HL-60/S4 treated with phorbol 12-myristate 13-acetate at 8.2 ng/mL for 4 days and 3 days (cell line): ENCODE results near the gene RHBDL1.

ENCODE experiments used
- in situ Hi-C: fragments of 300-500 bp; cut with MboI; formaldehyde crosslinking; loops from 2 replicates; pipeline ENCODE4 v1.15.0; 2022; ENCODE audit warnings: low sequenced_read_pairs

Gene RHBDL1

GRCh38 chr16:672851-673250, 2.6 kb upstream of the RHBDL1 start:
- in situ Hi-C loops, result no loop called here

GRCh38 chr16:673399-673991, 2.0 kb upstream of the RHBDL1 start:
- in situ Hi-C loops, result no loop called here

GRCh38 chr16:674214-674881, 1.1 kb upstream of the RHBDL1 start:
- in situ Hi-C loops, result no loop called here

- in situ Hi-C loops, result no loop called here
Measured at GRCh38 chr16:675884-676564, 553 bp downstream of the RHBDL1 start.

- in situ Hi-C loops, result no loop called here
Measured at GRCh38 chr16:676565-676902, 1.1 kb downstream of the RHBDL1 start.

GRCh38 chr16:676913-677312, 1.4 kb downstream of the RHBDL1 start:
- in situ Hi-C loops, result no loop called here

GRCh38 chr16:677316-678190, 2.1 kb downstream of the RHBDL1 start:
- in situ Hi-C loops, result no loop called here

- in situ Hi-C loops, result no loop called here
Measured at GRCh38 chr16:678209-678857, 2.9 kb downstream of the RHBDL1 start.

- in situ Hi-C loops, result no loop called here
Measured at GRCh38 chr16:678858-679813, 3.7 kb downstream of the RHBDL1 start.

GRCh38 chr16:679814-680624, 4.5 kb downstream of the RHBDL1 start, which contains the start of gene STUB1:
STUB1 (plus strand) TSS chr16:680410; CDS start chr16:680526, 116 bp downstream.
- in situ Hi-C loops, result loop anchor here (10.0 kb wide), 1 partner anchor 105 kb away; the partner anchor contains the start of genes CHTF18 and RPUSD1

GRCh38 chr16:680625-680945, 5.1 kb downstream of the RHBDL1 start:
- in situ Hi-C loops, result loop anchor here (10.0 kb wide), 1 partner anchor 104 kb away; the partner anchor contains the start of genes CHTF18 and RPUSD1

- in situ Hi-C loops, result loop anchor here (10.0 kb wide), 1 partner anchor 104 kb away; the partner anchor contains the start of genes CHTF18 and RPUSD1
Measured at GRCh38 chr16:680967-681745, 5.7 kb downstream of the RHBDL1 start.

- in situ Hi-C loops, result loop anchor here (10.0 kb wide), 1 partner anchor 103 kb away; the partner anchor contains the start of genes CHTF18 and RPUSD1
Measured at GRCh38 chr16:681746-682427, 6.4 kb downstream of the RHBDL1 start.

- in situ Hi-C loops, result loop anchor here (10.0 kb wide), 1 partner anchor 102 kb away; the partner anchor contains the start of genes CHTF18 and RPUSD1
Measured at GRCh38 chr16:682493-683395, 7.3 kb downstream of the RHBDL1 start.

- in situ Hi-C loops, result loop anchor here (10.0 kb wide), 1 partner anchor 101 kb away; the partner anchor contains the start of genes CHTF18 and RPUSD1
Measured at GRCh38 chr16:683396-684070, 8.1 kb downstream of the RHBDL1 start.
